OCI-LY3 (cell line): ENCODE data around the gene RAN.
A peak's percentile ranks its signal among the peaks of the same experiment; 100 is the strongest.

ENCODE experiments used
- H2AFZ ChIP-seq: fragments of 200-600, 300-600 bp; shearing (Covaris generic); 2 replicates; pipeline ENCODE4 v1.6.0; 2014; ENCODE audit warnings: antibody characterized with exemption, low read depth, low read length
- H3K27ac ChIP-seq: fragments of 200-600, 300-600 bp; sonication (generic); 2 replicates; pipeline ENCODE4 v1.5.1; 2014; ENCODE audit warnings: mild to moderate bottlenecking, low read length, moderate library complexity, mixed read lengths
- H3K27me3 ChIP-seq: fragments of 200-600, 300-600 bp; sonication (generic); 2 replicates; pipeline ENCODE4 v1.6.1; 2014; ENCODE audit warnings: low read depth, low read length, mixed read lengths
- H3K36me3 ChIP-seq: fragments of 200-600, 300-600 bp; sonication (generic); replicated peaks from 2 replicates; pipeline ENCODE3; 2014; ENCODE audit warnings: low read depth, low read length, mixed read lengths
- H3K4me1 ChIP-seq: fragments of 300-600, 200-600 bp; sonication (generic); 2 replicates; pipeline ENCODE4 v1.6.1; 2014; ENCODE audit warnings: low read length, mixed read lengths
- H3K4me2 ChIP-seq: fragments of 200-600, 300-600 bp; sonication (generic); 2 replicates; pipeline ENCODE4 v1.6.1; 2014; ENCODE audit warnings: low read length, mixed read lengths
- H3K4me3 ChIP-seq: fragments of 300-600, 200-600 bp; sonication (generic); 2 replicates; pipeline ENCODE4 v1.5.1; 2014; ENCODE audit warnings: antibody characterized with exemption, mild to moderate bottlenecking, low read length, moderate library complexity
- H3K79me2 ChIP-seq: fragments of 300-600, 200-600 bp; shearing (Covaris generic); 2 replicates; pipeline ENCODE4 v1.6.1; 2014; ENCODE audit warnings: mild to moderate bottlenecking, low read length, mixed read lengths
- H3K9ac ChIP-seq: fragments of 300-600, 200-600 bp; shearing (Covaris generic); 2 replicates; pipeline ENCODE4 v1.6.0; 2014; ENCODE audit warnings: mild to moderate bottlenecking, low read length, moderate library complexity
- H3K9me3 ChIP-seq: fragments of 200-600, 300-600 bp; shearing (Covaris generic); 2 replicates; pipeline ENCODE4 v1.6.1; 2014; ENCODE audit warnings: low read length, mixed read lengths; ENCODE audit not compliant: insufficient read depth
- H4K20me1 ChIP-seq: fragments of 200-600, 300-600 bp; sonication (generic); 2 replicates; pipeline ENCODE4 v1.6.1; 2016; ENCODE audit warnings: low read length, mixed read lengths; ENCODE audit not compliant: insufficient read depth
- EZH2phosphoT487 ChIP-seq: fragments of 200-600 bp; shearing (Covaris generic); IDR thresholded peaks from 2 replicates; pipeline ENCODE4 v1.6.1; 2018; ENCODE audit warnings: antibody characterized with exemption, mixed run types, low read depth
- TF ChIP-seq, protein P1 (sequence below): fragments of 200-600, 300-600 bp; sonication (generic); IDR thresholded peaks from 2 replicates; pipeline ENCODE4 v1.5.1; 2014; ENCODE audit warnings: antibody characterized with exemption, low read length, low read depth

The RAN gene

DNA sequence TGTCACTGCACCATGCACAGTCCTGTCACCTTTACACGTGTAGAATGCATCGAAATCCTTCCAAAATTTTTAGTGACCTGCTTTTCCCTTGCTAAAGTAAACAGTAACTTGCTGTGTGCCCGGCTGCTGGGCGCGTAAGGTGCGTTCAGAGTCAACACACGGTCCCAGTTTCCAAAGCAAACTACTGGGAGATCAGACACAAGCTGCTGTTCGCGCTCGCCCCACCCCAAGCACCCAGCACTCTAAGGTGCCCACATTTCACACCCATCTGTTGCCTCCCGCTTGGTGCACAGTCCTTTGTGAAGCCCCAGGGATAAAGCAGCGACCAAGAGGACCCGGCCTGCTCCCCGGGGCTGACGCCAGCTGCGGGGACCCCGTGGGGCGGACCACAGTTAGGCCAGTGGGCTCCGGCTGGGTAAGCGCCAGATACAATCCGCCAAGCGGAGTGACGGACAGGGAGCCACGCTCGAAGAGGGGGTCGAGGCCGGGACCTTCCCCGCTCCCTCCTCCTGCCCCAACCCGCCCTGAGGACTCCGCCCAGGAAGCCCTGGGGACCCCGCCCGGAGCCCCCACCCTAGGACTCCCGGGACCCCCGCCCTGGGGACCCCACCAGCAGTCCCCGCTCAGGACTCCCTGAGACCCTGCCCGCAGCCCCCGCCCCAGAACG lies 33.4 kb upstream of the RAN start:
- no peaks in the 10 kb centered on the region for H3K27me3 ChIP-seq
- peaks cover 28% of the 10 kb centered on the region for H3K79me2 ChIP-seq
- H3K27ac ChIP-seq = no peak overlapping the region
- H3K4me3 ChIP-seq = peak overlapping the region; percentile 100
- H4K20me1 ChIP-seq = peaks cover 6% of the 10 kb centered on the region; the same call in 1 of the 2 replicates
- no peaks in the 10 kb centered on the region for H3K9me3 ChIP-seq
- H3K4me2 ChIP-seq = peak overlapping the region; percentile 98
- peak overlapping the region; percentile 15; the same call in 1 of the 2 replicates for H2AFZ ChIP-seq
- TF ChIP-seq, protein P1, sequence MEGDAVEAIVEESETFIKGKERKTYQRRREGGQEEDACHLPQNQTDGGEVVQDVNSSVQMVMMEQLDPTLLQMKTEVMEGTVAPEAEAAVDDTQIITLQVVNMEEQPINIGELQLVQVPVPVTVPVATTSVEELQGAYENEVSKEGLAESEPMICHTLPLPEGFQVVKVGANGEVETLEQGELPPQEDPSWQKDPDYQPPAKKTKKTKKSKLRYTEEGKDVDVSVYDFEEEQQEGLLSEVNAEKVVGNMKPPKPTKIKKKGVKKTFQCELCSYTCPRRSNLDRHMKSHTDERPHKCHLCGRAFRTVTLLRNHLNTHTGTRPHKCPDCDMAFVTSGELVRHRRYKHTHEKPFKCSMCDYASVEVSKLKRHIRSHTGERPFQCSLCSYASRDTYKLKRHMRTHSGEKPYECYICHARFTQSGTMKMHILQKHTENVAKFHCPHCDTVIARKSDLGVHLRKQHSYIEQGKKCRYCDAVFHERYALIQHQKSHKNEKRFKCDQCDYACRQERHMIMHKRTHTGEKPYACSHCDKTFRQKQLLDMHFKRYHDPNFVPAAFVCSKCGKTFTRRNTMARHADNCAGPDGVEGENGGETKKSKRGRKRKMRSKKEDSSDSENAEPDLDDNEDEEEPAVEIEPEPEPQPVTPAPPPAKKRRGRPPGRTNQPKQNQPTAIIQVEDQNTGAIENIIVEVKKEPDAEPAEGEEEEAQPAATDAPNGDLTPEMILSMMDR = no peak
- TF ChIP-seq EZH2phosphoT487 = no peak
- H3K9ac ChIP-seq = peak overlapping the region; percentile 88
- H3K36me3 ChIP-seq = no peaks in the 10 kb centered on the region
- H3K4me1 ChIP-seq = peaks cover 13% of the 10 kb centered on the region

DNA sequence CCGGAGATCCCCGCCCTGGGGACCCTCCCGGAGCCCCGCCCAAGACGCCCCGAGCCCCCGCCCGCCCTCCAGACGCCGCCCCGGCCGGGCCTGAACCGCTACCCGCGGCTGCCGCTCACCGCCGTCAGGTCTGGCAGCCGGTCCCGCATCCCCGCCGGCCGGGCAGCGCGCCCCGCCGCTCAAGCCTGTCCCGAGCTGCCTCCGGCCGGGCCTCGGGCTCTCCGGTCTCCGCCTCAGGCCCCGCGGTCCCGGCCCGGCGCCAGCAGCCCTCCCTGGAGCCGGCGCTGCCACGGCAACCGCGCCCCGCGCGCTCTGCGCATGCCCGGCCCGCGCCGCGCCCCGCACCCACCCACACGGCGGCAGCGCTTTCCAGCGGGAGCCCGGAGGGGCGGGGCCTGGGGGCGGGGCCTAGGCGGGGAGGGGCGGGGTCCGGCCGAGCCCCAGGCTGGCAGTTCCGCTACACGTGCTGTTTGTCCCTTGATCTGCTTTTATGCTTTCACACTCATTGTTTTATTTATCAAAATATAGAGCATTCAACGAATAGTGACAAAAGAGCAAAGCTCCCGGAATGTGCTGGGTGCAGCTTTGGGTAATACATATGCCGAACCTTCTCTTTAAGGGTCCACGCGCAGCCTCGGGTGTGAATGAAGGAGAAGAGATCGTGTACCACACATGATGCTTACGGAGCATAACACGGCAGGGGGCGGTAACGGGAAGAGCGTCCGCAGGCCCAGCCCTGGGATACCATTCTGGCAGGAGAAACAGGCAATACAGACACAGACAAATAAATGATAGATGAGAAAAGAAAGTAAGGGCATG lies 32.7 kb upstream of the RAN start, which contains the start of gene STX2:
TSS of gene STX2 (minus strand) at position 300 of the 819 bp plus-strand sequence. CDS start at position 149, 151 bp downstream.
- Histone ChIP-seq H4K20me1 (peaks cover 4% of the 10 kb centered on the region; the same call in 1 of the 2 replicates), H3K4me2 (peak within 1 kb of the TSS; percentile 98), H3K27me3 (no peaks in the 10 kb centered on the region), H3K27ac (no peak within 1 kb of the TSS), H3K79me2 (peaks cover 24% of the 10 kb centered on the region), H2AFZ (peak within 1 kb of the TSS; percentile 86), H3K4me3 (peak within 1 kb of the TSS; percentile 100), H3K36me3 (no peaks in the 10 kb centered on the region), H3K9me3 (no peaks in the 10 kb centered on the region), H3K9ac (peak within 1 kb of the TSS; percentile 88), H3K4me1 (peaks cover 13% of the 10 kb centered on the region)
- no peak for TF ChIP-seq EZH2phosphoT487
- TF ChIP-seq, protein P1 = 0 out of 2 replicates have a peak, but pooled peaks have one; percentile 14

DNA sequence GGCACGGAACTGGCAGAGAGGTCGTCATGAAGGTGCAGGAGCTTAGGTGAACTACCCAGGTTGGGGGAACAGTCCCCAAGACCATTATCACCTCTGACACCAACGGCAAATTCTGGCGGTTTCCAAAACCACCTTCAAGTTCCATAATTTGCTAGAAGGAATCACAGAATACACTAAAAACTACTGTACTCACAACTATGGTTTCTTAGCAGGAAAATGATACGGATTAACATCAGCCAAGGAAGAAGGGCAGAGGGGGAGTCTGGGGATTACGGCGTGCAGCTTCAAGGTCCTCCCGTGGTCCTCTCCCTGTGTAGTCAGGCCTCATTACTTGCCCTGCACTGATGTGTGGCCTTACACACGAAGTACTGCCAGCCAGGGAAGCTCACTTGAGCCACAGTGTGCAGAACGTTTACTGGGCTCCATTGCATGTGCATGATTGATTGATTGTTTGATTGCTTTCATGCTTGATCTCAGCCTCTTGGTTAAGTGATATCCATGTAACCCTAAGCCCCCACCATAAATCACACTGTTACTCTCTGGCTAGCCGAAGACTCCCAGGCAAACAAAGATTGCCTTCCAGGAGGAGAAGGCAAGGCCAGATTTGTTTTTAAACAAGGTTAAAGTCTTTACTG lies 32.0 kb upstream of the RAN start:
- Histone ChIP-seq H3K4me2 (peak overlapping the region; percentile 89), H3K9me3 (no peaks in the 10 kb centered on the region), H3K36me3 (no peaks in the 10 kb centered on the region), H2AFZ (peak overlapping the region; percentile 86), H3K27ac (no peak overlapping the region), H3K4me1 (peaks cover 13% of the 10 kb centered on the region), H3K79me2 (peaks cover 24% of the 10 kb centered on the region), H3K27me3 (no peaks in the 10 kb centered on the region), H3K4me3 (peak overlapping the region; percentile 74), H4K20me1 (peaks cover 4% of the 10 kb centered on the region; the same call in 1 of the 2 replicates), H3K9ac (peak overlapping the region; percentile 42; the same call in 1 of the 2 replicates)
- TF ChIP-seq, protein P1 = no peak
- no peak for TF ChIP-seq EZH2phosphoT487

DNA sequence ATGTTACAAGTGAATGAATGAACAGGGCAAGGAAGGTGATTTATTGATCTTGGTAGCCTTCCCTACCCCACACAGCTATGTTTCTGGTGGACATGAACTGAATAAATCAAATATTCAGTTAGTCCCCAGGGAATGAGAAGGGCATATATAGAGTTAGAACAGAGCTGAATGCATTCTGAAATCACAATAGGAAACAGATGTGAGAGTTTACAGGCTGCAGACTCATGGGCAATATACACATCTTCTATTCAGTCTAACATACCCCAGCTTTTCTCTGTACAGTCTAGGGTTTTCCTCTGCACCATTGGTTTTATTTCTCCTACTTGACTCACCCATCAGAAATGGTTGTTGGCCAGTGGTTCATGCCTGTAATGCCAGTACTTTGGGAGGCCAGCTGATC lies 25.5 kb upstream of the RAN start:
- H3K36me3 ChIP-seq = no peaks in the 10 kb centered on the region
- no peak for TF ChIP-seq EZH2phosphoT487
- TF ChIP-seq, protein P1 = no peak
- no peak overlapping the region for H3K4me2 ChIP-seq
- no peak overlapping the region for H2AFZ ChIP-seq
- no peaks in the 10 kb centered on the region for H3K4me1 ChIP-seq
- H3K79me2 ChIP-seq = no peaks in the 10 kb centered on the region
- no peak overlapping the region for H3K27ac ChIP-seq
- H3K4me3 ChIP-seq = no peak overlapping the region
- H4K20me1 ChIP-seq = no peaks in the 10 kb centered on the region
- H3K27me3 ChIP-seq = no peaks in the 10 kb centered on the region
- H3K9ac ChIP-seq = no peak overlapping the region
- 0 out of 2 replicates have a peak, but pooled peaks cover 3% of the 10 kb centered on the region for H3K9me3 ChIP-seq
